SU-DHL-6 (cell line): ENCODE measurements around the gene P2RY12.
A peak's percentile ranks its signal among the peaks of the same experiment; 100 is the strongest.

ENCODE experiments used
- H2AFZ ChIP-seq: fragments of 200-600 bp; sonication (generic); 2 replicates; pipeline ENCODE4 v1.6.1; 2014; ENCODE audit warnings: low read depth, mild to moderate bottlenecking, moderate library complexity, mixed read lengths, antibody characterized with exemption, low read length; ENCODE audit not compliant: severe bottlenecking
- H3F3A ChIP-seq: fragments of 200-600 bp; shearing (Covaris generic); 2 replicates; pipeline ENCODE4 v1.6.0; 2016; ENCODE audit warnings: antibody characterized with exemption, mild to moderate bottlenecking; ENCODE audit not compliant: insufficient read depth
- H3K27ac ChIP-seq: fragments of 200-600 bp; sonication (generic); 2 replicates; pipeline ENCODE4 v1.5.1; 2016; ENCODE audit warnings: low read depth, mild to moderate bottlenecking, low read length, moderate library complexity, mixed read lengths
- H3K27me3 ChIP-seq: fragments of 200-600 bp; sonication (generic), shearing (Covaris generic); 2 replicates; pipeline ENCODE4 v1.6.0; 2014; ENCODE audit warnings: mild to moderate bottlenecking, low read length
- H3K36me3 ChIP-seq: fragments of 200-600 bp; sonication (generic); 2 replicates; pipeline ENCODE4 v1.6.1; 2014; ENCODE audit warnings: mild to moderate bottlenecking, low read length, mixed read lengths
- H3K4me2 ChIP-seq: fragments of 300-600, 200-600 bp; shearing (Covaris generic), sonication (generic); 2 replicates; pipeline ENCODE4 v1.6.0; 2014; ENCODE audit warnings: low read length, low read depth, mild to moderate bottlenecking; ENCODE audit not compliant: poor library complexity, severe bottlenecking
- H3K4me3 ChIP-seq: fragments of 200-600 bp; sonication (generic); 2 replicates; pipeline ENCODE4 v1.5.1; 2014; ENCODE audit warnings: antibody characterized with exemption, low read length, mild to moderate bottlenecking, mixed read lengths; ENCODE audit not compliant: insufficient read depth, poor library complexity, severe bottlenecking
- H3K79me2 ChIP-seq: fragments of 200-600 bp; sonication (generic); 2 replicates; pipeline ENCODE4 v1.6.1; 2014; ENCODE audit warnings: mild to moderate bottlenecking, low read length, moderate library complexity; ENCODE audit not compliant: insufficient read depth
- H3K9ac ChIP-seq: fragments of 200-600 bp; sonication (generic); 2 replicates; pipeline ENCODE4 v1.7.0; 2014; ENCODE audit warnings: mild to moderate bottlenecking, low read length
- H3K9me2 ChIP-seq: fragments of 200-600 bp; sonication (generic); replicated peaks from 2 replicates; pipeline ENCODE4 v1.6.1; 2014; ENCODE audit warnings: low read length; ENCODE audit not compliant: insufficient read depth
- H3K9me3 ChIP-seq: fragments of 200-600 bp; sonication (generic); 2 replicates; pipeline ENCODE4 v1.6.1; 2014; ENCODE audit warnings: low read length, mixed read lengths; ENCODE audit not compliant: insufficient read depth
- H4K20me1 ChIP-seq: fragments of 200-600 bp; sonication (generic); 2 replicates; pipeline ENCODE4 v1.6.1; 2014; ENCODE audit warnings: low read depth, mild to moderate bottlenecking, antibody characterized with exemption, low read length, moderate library complexity, mixed read lengths
- EZH2phosphoT487 ChIP-seq: fragments of 200-600 bp; sonication (generic), shearing (Covaris generic); conservative IDR thresholded peaks from 2 replicates; pipeline ENCODE4 v1.6.1; 2018; ENCODE audit warnings: mild to moderate bottlenecking, antibody characterized with exemption, low read length, moderate library complexity, mixed read lengths
- TF ChIP-seq, protein P1 (sequence below): fragments of 200-600 bp; sonication (generic); IDR thresholded peaks from one replicate; pipeline ENCODE4 v1.5.1; 2017; ENCODE audit warnings: antibody characterized with exemption, mild to moderate bottlenecking, low read length, moderate library complexity; ENCODE audit not compliant: insufficient read depth, poor library complexity, severe bottlenecking

P2RY12 gene

DNA sequence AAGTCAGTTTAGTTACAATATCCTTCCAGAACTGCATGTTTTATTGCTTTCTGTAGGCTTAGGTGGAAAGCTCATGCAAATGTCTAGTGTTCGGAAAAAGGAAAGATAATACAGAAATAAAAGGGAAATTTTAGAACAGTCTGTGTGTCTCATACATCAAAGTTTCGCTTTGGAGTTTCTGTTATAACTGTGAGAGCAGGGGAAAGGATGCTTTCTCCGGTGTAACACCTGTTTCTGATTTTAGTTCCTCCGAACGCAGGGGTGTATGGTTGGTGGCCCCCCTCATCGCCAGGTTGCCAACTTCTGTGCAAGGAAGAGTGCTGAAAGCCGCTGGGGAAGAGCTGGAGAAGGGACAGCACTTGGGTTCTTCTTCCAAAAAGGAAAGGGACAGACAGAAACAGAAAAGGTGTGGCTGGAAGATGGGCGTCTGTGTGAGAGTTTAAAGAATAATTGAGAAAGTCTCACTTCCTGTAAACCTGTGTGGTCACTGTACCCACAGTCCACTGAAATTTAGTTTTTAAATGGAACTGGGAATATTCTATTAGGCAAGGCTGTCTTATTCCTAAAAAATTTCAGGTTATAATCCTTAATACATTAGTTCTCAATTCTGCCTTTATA is 6.7 kb downstream of the P2RY12 start:
- H2AFZ ChIP-seq: no peak overlapping the region
- no peaks in the 10 kb centered on the region for H4K20me1 ChIP-seq
- H3K9me3 ChIP-seq: no peaks in the 10 kb centered on the region
- H3K9me2 ChIP-seq: no peaks in the 10 kb centered on the region
- peak overlapping the region; percentile 95 for H3K27ac ChIP-seq
- TF ChIP-seq, protein P1, sequence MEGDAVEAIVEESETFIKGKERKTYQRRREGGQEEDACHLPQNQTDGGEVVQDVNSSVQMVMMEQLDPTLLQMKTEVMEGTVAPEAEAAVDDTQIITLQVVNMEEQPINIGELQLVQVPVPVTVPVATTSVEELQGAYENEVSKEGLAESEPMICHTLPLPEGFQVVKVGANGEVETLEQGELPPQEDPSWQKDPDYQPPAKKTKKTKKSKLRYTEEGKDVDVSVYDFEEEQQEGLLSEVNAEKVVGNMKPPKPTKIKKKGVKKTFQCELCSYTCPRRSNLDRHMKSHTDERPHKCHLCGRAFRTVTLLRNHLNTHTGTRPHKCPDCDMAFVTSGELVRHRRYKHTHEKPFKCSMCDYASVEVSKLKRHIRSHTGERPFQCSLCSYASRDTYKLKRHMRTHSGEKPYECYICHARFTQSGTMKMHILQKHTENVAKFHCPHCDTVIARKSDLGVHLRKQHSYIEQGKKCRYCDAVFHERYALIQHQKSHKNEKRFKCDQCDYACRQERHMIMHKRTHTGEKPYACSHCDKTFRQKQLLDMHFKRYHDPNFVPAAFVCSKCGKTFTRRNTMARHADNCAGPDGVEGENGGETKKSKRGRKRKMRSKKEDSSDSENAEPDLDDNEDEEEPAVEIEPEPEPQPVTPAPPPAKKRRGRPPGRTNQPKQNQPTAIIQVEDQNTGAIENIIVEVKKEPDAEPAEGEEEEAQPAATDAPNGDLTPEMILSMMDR: no peak
- TF ChIP-seq EZH2phosphoT487: no peak
- H3K79me2 ChIP-seq: no peaks in the 10 kb centered on the region
- H3K27me3 ChIP-seq: no peaks in the 10 kb centered on the region
- no peaks in the 10 kb centered on the region for H3K36me3 ChIP-seq
- H3K4me2 ChIP-seq: peak overlapping the region; percentile 54
- H3K9ac ChIP-seq: peak overlapping the region; percentile 39
- peak overlapping the region; percentile 32 for H3K4me3 ChIP-seq
- H3F3A ChIP-seq: peaks cover 24% of the 10 kb centered on the region

DNA sequence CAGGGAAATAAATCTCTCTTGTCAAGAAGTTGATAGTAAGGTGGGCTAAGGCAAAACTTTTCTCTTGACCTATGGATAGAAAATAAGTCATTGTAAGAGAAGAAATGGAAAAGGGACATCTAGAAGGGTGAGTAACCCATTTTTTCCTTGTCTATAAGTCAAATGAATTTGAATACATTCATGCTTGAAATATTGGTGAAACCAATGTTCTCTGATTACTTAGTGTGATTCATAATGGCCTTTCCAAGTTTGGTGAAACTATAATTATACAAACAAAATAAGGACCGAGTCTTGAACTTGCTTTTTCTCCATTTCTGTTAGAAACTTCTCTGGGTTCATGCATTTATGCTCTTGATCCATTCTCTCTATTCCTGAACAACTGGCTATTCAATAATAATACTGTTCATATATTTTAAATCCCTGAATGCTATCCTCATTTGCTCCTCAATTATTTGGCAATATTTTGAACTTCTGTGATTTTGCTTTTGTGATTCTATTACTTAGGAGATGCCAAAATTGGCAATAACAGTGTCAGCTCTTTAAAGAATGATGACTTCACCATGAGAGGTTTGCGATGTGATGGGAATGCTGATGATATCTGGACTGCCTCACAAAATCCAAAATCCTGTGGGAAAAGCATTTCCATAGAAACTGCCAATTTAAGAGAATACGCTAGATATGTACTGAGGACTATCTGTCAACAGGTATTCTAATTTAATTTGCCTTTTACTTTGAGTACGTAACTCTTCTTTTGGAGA is 12.3 kb downstream of the P2RY12 start:
- Histone ChIP-seq H3K27ac (no peak overlapping the region), H4K20me1 (no peaks in the 10 kb centered on the region), H3K79me2 (no peaks in the 10 kb centered on the region), H3K27me3 (no peaks in the 10 kb centered on the region), H3K36me3 (no peaks in the 10 kb centered on the region), H3K9me3 (no peaks in the 10 kb centered on the region), H3K9me2 (no peaks in the 10 kb centered on the region), H3F3A (no peaks in the 10 kb centered on the region), H2AFZ (no peak overlapping the region), H3K4me3 (no peak overlapping the region), H3K9ac (no peak overlapping the region), H3K4me2 (no peak overlapping the region)
- TF ChIP-seq, protein P1: no peak
- TF ChIP-seq EZH2phosphoT487: no peak

DNA sequence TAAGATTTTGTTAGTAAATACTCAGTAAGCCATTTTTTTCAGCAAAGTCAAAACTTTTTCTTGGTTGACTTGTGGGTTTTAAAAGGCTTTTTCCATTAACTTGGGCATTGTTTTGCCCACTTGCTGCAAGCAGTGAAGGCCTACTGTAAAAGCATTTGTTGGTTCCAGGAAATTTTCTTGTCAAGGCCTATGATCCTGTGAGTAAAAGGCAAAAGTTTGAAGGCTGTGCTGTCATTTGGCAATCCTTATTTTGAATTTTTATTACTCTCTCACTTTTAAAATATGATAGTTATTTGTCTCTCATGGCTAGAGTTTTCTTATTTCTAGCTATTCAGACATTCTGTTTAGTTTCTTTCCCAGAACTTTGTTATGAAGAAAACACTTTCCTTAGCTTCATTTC is 13.0 kb downstream of the P2RY12 start:
- H3K4me3 ChIP-seq: no peak overlapping the region
- H3K36me3 ChIP-seq: no peaks in the 10 kb centered on the region
- H3K9me3 ChIP-seq: no peaks in the 10 kb centered on the region
- no peak overlapping the region for H3K9ac ChIP-seq
- no peaks in the 10 kb centered on the region for H3K27me3 ChIP-seq
- H4K20me1 ChIP-seq: no peaks in the 10 kb centered on the region
- no peak overlapping the region for H3K4me2 ChIP-seq
- H3K27ac ChIP-seq: no peak overlapping the region
- no peaks in the 10 kb centered on the region for H3F3A ChIP-seq
- H3K79me2 ChIP-seq: no peaks in the 10 kb centered on the region
- no peaks in the 10 kb centered on the region for H3K9me2 ChIP-seq
- no peak overlapping the region for H2AFZ ChIP-seq
- TF ChIP-seq, protein P1: no peak
- no peak for TF ChIP-seq EZH2phosphoT487
